HCT116 (cell line): ENCODE results near the gene RCAN2. TPM values are rescaled to one million over a fixed set of nuclear protein-coding genes. Genes with fewer than 3 reads are reported as not detected.

Experiments
- ATAC-seq: fragments of 200-7000 bp; cut with Tn5 transposase; 2 replicates; pipeline ENCODE4 v1.9.1; 2020; ENCODE audit warnings: mild to moderate bottlenecking, moderate library complexity
- BruUV-seq: library from RNA; stranded (reverse); fragments of 400-500 nt; replicated peaks from 2 replicates; lab custom pipeline; 2021; lab: Mats Ljungman, UMichigan
- CTCF ChIA-PET: fragments of 300-600 bp; sonication (Branson Sonifier 250); formaldehyde crosslinking; loops from one replicate; lab custom pipeline; 2021; ENCODE audit warnings: antibody characterized with exemption; lab: Charles Lee
- POLR2A ChIA-PET: fragments of 300-600, 350-600 bp; sonication (Branson Sonifier 250); formaldehyde crosslinking; loops from one replicate; lab custom pipeline; 2021; ENCODE audit warnings: antibody characterized with exemption; lab: Charles Lee
- RAD21 ChIA-PET, 2 experiments: fragments of 300-600 bp; sonication (Branson Sonifier 250); formaldehyde crosslinking; loops; one replicate each; lab custom pipeline; 2023; ENCODE audit warnings: low total read pairs in 2 of 2; ENCODE audit not compliant: uncharacterized antibody in 2 of 2, unreplicated experiment in 2 of 2, low non-redundant PET in 1 of 2; lab: Charles Lee
- DNase-seq: peaks from one replicate; pipeline ENCODE4 v3.0.0-alpha.2; 2010; ENCODE audit warnings: low read depth, low spot score
- H2AFZ ChIP-seq: fragments of 200-600 bp; shearing (Covaris generic), sonication (generic); 2 replicates; pipeline ENCODE4 v1.6.1; 2017; ENCODE audit warnings: low read depth, mixed run types, mixed read lengths, antibody characterized with exemption, low read length; ENCODE audit not compliant: poor library complexity, severe bottlenecking
- H3K27ac ChIP-seq: 2 replicates; pipeline ENCODE4 v1.5.1; 2012; ENCODE audit warnings: low read depth, low read length
- H3K27me3 ChIP-seq: fragments of 200-600 bp; sonication (generic); 2 replicates; pipeline ENCODE4 v1.6.1; 2016; ENCODE audit warnings: mixed run types, low read length, mixed read lengths; ENCODE audit not compliant: insufficient read depth
- H3K36me3 ChIP-seq, 2 experiments: fragments of 200-500 bp in 1 of 2; fragments of 200-600 bp in 1 of 2; sonication (Bioruptor generic) in 1 of 2; sonication (generic) in 1 of 2; 2 replicates each; pipeline versions ENCODE4 v1.5.1 to v1.6.1; 2014 to 2016; ENCODE audit warnings: low read length in 2 of 2, inconsistent platforms in 1 of 2, mixed read lengths in 1 of 2, mixed run types in 1 of 2; ENCODE audit not compliant: insufficient read depth in 2 of 2, control insufficient read depth in 1 of 2
- H3K4me1 ChIP-seq, 2 experiments: fragments of 200-600 bp in 1 of 2; sonication (generic) in 1 of 2; 2 replicates each; pipeline versions ENCODE4 v1.5.1 to v1.6.1; 2012 to 2017; ENCODE audit warnings: low read length in 2 of 2, inconsistent platforms in 1 of 2, mild to moderate bottlenecking in 1 of 2, mixed read lengths in 1 of 2, mixed run types in 1 of 2, moderate library complexity in 1 of 2; ENCODE audit not compliant: insufficient read depth in 2 of 2, control insufficient read depth in 1 of 2
- H3K4me2 ChIP-seq: fragments of 200-600 bp; sonication (generic); 2 replicates; pipeline ENCODE4 v1.6.1; 2017; ENCODE audit warnings: mixed run types, low read length, mixed read lengths
- H3K4me3 ChIP-seq, 2 experiments: fragments of 200-600 bp in 1 of 2; sonication (generic) in 1 of 2; replicated peaks in 1 of 2; 2 replicates each; pipeline ENCODE4 v1.5.1; 2011 to 2016; ENCODE audit warnings: low read length in 2 of 2, control low read depth in 1 of 2, low read depth in 1 of 2, mild to moderate bottlenecking in 1 of 2, mixed read lengths in 1 of 2, mixed run types in 1 of 2
- H3K79me2 ChIP-seq: fragments of 200-600 bp; sonication (generic); 2 replicates; pipeline ENCODE4 v1.6.1; 2017; ENCODE audit warnings: mild to moderate bottlenecking, mixed run types, low read length, moderate library complexity, mixed read lengths; ENCODE audit not compliant: insufficient read depth
- H3K9ac ChIP-seq: fragments of 200-600 bp; sonication (generic); 2 replicates; pipeline ENCODE4 v1.6.1; 2016; ENCODE audit warnings: low read length, mixed read lengths
- H3K9me2 ChIP-seq: fragments of 200-600 bp; sonication (generic), shearing (Covaris generic); 2 replicates; pipeline ENCODE4 v1.6.1; 2017; ENCODE audit warnings: mixed run types, mild to moderate bottlenecking, moderate library complexity; ENCODE audit not compliant: insufficient read depth
- H3K9me3 ChIP-seq, 2 experiments: fragments of 200-500 bp in 1 of 2; fragments of 200-600 bp in 1 of 2; sonication (Bioruptor generic) in 1 of 2; sonication (generic) in 1 of 2; 2 replicates each; pipeline ENCODE4 v1.6.1; 2014 to 2017; ENCODE audit warnings: low read length in 2 of 2, mixed read lengths in 2 of 2, inconsistent platforms in 1 of 2, low read depth in 1 of 2, mild to moderate bottlenecking in 1 of 2, mixed run types in 1 of 2, moderate library complexity in 1 of 2; ENCODE audit not compliant: control insufficient read depth in 1 of 2, insufficient read depth in 1 of 2
- H4K20me1 ChIP-seq: fragments of 200-600 bp; sonication (generic), shearing (Covaris generic); 2 replicates; pipeline ENCODE4 v1.6.1; 2017; ENCODE audit warnings: mixed run types, mild to moderate bottlenecking, moderate library complexity; ENCODE audit not compliant: insufficient read depth
- ATF3 ChIP-seq: IDR thresholded peaks from 2 replicates; pipeline ENCODE4 v1.6.1; 2012
- CBX3 ChIP-seq: IDR thresholded peaks from 2 replicates; pipeline ENCODE4 v1.6.1; 2012; ENCODE audit warnings: low read depth
- CEBPB ChIP-seq: IDR thresholded peaks from 2 replicates; pipeline ENCODE4 v1.6.1; 2012; ENCODE audit warnings: low read depth
- CTCF ChIP-seq, 3 experiments: fragments of 200-600 bp in 1 of 3; sonication (generic) in 1 of 3; IDR thresholded peaks in 2 of 3; conservative IDR thresholded peaks in 1 of 3; 2 replicates each; pipeline ENCODE4 v1.5.1; 2012 to 2017; ENCODE audit warnings: low read depth in 2 of 3, low read length in 2 of 3, antibody characterized with exemption in 1 of 3, borderline replicate concordance in 1 of 3, control low read depth in 1 of 3, mild to moderate bottlenecking in 1 of 3, mixed read lengths in 1 of 3, mixed run types in 1 of 3, moderate library complexity in 1 of 3; ENCODE audit not compliant: insufficient read depth in 1 of 3
- EGR1 ChIP-seq: IDR thresholded peaks from 2 replicates; pipeline ENCODE4 v1.6.1; 2012; ENCODE audit warnings: low read depth
- EZH2 ChIP-seq: fragments of 200-600 bp; sonication (generic); IDR thresholded peaks from 2 replicates; pipeline ENCODE4 v1.6.1; 2017; ENCODE audit warnings: antibody characterized with exemption, mixed run types
- EZH2phosphoT487 ChIP-seq: fragments of 200-600 bp; IDR thresholded peaks from 2 replicates; pipeline ENCODE4 v1.6.1; 2018; ENCODE audit warnings: antibody characterized with exemption, borderline replicate concordance
- MAX ChIP-seq: IDR thresholded peaks from 2 replicates; pipeline ENCODE4 v1.6.1; 2012
- RAD21 ChIP-seq: IDR thresholded peaks from 2 replicates; pipeline ENCODE4 v1.6.1; 2012; ENCODE audit warnings: low read depth, mild to moderate bottlenecking
- REST ChIP-seq: IDR thresholded peaks from 2 replicates; pipeline ENCODE4 v1.6.1; 2012; ENCODE audit warnings: low read depth
- SIN3A ChIP-seq: IDR thresholded peaks from 2 replicates; pipeline ENCODE4 v1.6.1; 2012; ENCODE audit warnings: low read depth
- SP1 ChIP-seq: IDR thresholded peaks from 2 replicates; pipeline ENCODE4 v1.6.1; 2012; ENCODE audit warnings: low read depth
- SRF ChIP-seq: IDR thresholded peaks from 2 replicates; pipeline ENCODE4 v1.6.1; 2012; ENCODE audit warnings: low read depth
- YY1 ChIP-seq: IDR thresholded peaks from 2 replicates; pipeline ENCODE4 v1.6.1; 2011; ENCODE audit warnings: low read length, low read depth, moderate library complexity, mild to moderate bottlenecking; ENCODE audit not compliant: insufficient replicate concordance; ENCODE audit errors: extremely low read depth
- intact Hi-C: fragments of 100-400 bp; cut with micrococcal nuclease; formaldehyde crosslinking; loops from 2 replicates; pipeline ENCODE4 v1.10.0; 2022
- total RNA-seq: library from RNA; stranded (reverse); gene quantifications from one replicate; pipeline ENCODE4 v1.2.1, GENCODE V29; 2021; ENCODE audit not compliant: unreplicated experiment

RCAN2 gene
- total RNA-seq, 1 experiment from 2014 or later = 0.57 TPM

GRCh38 chr6:46525583-46525982 is 34.3 kb upstream of the RCAN2 start:
- POLR2A ChIA-PET = no interaction called here
- intact Hi-C loops = no loop called here
- Histone ChIP-seq H3K27me3 (no peaks in the 10 kb centered on the region), H3K4me3 (no peak overlapping the region), H3K36me3 (no peaks in the 10 kb centered on the region), H3K4me1 (no peaks in the 10 kb centered on the region), H2AFZ (no peak overlapping the region), H4K20me1 (no peaks in the 10 kb centered on the region), H3K9me3 (no peaks in the 10 kb centered on the region), H3K9ac (no peak overlapping the region), H3K79me2 (no peaks in the 10 kb centered on the region), H3K9me2 (no peaks in the 10 kb centered on the region), H3K4me2 (no peak overlapping the region), H3K27ac (no peak overlapping the region)
- CTCF ChIA-PET = no interaction called here
- TF ChIP-seq CBX3 (no peak), CTCF (IDR thresholded peaks at IDR 0.05 in 2 of 3, conservative IDR thresholded peaks at IDR 0.05 in 1 of 3; ENCODE audit: borderline replicate concordance in 1 of 3, insufficient read depth in 1 of 3, low read depth in 2 of 3, low read length in 2 of 3) (no peak), SRF (no peak), RAD21 (no peak), EGR1 (no peak), MAX (no peak), EZH2 (no peak), CEBPB (no peak), YY1 (no peak), SIN3A (no peak), EZH2phosphoT487 (no peak), SP1 (no peak), ATF3 (no peak), REST (no peak)
- ATAC-seq (no peak), DNase-seq (no peak)
- BruUV-seq = no TSS peak
- RAD21 ChIA-PET = no interaction called here
